NCI-H69 (cell line): ENCODE results near the gene DLG1.

Experiments used
- DNase-seq: peaks from one replicate; lab custom pipeline; 2025; lab: John Stamatoyannopoulos, UW

Gene DLG1

GRCh38 chr3:197171481-197172067, 126.8 kb downstream of the DLG1 start:
- no peak for DNase-seq

- no peak for DNase-seq
These were observed 129.4 kb downstream of the DLG1 start for GRCh38 chr3:197169028-197169427.

GRCh38 chr3:197168606-197169005, 129.8 kb downstream of the DLG1 start:
- peak; percentile 39 for DNase-seq

- no peak for DNase-seq
These were observed 130.3 kb downstream of the DLG1 start for GRCh38 chr3:197168063-197168462.

- no peak for DNase-seq
These were observed 130.9 kb downstream of the DLG1 start for GRCh38 chr3:197167549-197167948.

GRCh38 chr3:197165890-197166289, 132.5 kb downstream of the DLG1 start:
- DNase-seq: no peak

- no peak for DNase-seq
These were observed 143.4 kb downstream of the DLG1 start for GRCh38 chr3:197155046-197155445.

GRCh38 chr3:197151580-197151979, 146.8 kb downstream of the DLG1 start:
- peak; percentile 85 for DNase-seq

- DNase-seq: no peak
These were observed 148.9 kb downstream of the DLG1 start for GRCh38 chr3:197149528-197149927.

- no peak for DNase-seq
These were observed 154.2 kb downstream of the DLG1 start for GRCh38 chr3:197144188-197144587.

GRCh38 chr3:197139586-197139985, 158.8 kb downstream of the DLG1 start:
- DNase-seq: no peak

- DNase-seq: no peak
These were observed 160.7 kb downstream of the DLG1 start for GRCh38 chr3:197137751-197138150.

GRCh38 chr3:197136744-197137143, 161.7 kb downstream of the DLG1 start:
- DNase-seq: no peak

DNA sequence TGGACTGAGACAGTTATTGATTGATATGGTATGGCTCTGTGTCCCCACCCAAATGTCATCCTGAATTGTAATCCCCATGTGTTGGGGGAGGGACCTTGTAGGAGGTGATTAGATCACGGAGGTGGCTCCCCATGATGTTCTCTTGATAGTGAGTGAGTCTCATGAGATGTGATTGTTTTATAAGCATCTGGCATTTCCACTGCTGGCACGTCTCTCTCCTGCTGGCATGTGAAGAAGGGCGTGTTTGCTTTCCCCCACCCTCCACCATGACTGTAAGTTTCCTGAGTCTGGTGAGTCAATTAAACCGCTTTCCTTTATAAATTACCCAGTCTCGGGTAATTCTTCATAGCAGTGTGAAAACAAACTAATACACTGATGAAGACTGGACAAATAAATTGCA, 163.2 kb downstream of the DLG1 start:
- DNase-seq: no peak

DNA sequence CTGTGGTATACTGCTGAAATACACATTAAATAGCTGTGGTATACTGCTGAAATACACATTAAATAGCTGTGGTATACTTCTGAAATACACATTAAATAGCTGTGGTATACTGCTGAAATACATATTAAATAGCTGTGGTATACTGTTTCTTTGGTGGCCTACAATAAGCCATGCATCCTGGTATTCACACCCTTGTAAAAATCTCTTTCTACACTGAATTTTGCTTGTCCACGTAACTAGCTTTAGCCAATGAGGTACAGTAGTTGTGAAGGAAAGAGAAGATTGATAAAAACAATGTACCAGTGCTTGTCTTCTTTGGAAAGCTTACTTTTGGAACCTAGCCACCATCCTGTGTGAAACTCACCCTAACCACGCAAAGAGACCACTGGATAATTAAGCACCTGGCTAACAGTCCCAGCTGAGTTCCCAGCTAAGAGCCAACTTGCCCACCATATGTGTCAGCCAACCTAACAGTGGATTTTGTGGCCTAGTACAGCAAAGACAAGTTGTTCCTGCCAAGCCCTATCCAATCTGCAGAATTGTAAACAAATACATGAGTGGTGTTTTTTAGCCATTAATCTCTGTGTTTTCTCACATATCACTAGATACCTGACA, 165.4 kb downstream of the DLG1 start:
- no peak for DNase-seq

- no peak for DNase-seq
These were observed 172.8 kb downstream of the DLG1 start for GRCh38 chr3:197125636-197126035.

DNA sequence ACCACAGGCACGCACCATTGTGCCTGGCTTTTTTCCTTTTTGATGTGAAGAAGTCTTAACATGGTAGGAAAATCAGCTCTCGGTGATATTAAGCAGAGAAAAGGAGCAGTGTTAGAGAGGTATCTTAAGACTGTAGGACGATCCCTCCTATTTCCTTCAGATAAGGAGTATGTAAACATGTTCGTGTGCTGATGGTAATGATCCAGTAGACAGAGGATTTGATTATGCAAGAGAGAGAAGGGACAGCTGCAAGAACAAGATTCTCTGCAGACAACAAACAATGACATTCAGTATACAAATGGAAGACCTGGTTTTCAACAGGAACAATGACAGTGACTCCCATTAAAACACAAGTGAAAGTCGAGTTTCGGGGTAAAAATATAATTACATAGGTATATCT, 173.7 kb downstream of the DLG1 start:
- DNase-seq: no peak

DNA sequence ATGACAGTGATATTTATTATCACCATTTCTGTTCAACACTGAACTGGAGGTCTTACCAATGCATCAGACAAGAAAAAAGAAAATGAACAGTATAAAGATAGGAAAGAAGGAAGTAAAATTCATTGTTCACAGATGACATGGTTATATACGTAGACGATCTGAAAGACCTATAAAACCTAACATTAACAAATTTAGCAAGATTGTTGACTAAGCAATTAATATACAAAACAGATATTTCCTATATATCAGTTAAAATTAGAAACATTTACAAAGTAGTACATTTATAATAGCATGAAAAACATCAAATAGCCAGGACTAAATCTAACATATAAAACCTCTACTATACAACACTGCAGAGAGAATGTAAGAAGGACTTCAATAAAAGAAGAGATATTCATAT, 176.0 kb downstream of the DLG1 start:
- no peak for DNase-seq

GRCh38 chr3:197117114-197117513, 181.3 kb downstream of the DLG1 start:
- DNase-seq: no peak

- DNase-seq: no peak
These were observed 184.4 kb downstream of the DLG1 start for GRCh38 chr3:197114007-197114406.

DNA sequence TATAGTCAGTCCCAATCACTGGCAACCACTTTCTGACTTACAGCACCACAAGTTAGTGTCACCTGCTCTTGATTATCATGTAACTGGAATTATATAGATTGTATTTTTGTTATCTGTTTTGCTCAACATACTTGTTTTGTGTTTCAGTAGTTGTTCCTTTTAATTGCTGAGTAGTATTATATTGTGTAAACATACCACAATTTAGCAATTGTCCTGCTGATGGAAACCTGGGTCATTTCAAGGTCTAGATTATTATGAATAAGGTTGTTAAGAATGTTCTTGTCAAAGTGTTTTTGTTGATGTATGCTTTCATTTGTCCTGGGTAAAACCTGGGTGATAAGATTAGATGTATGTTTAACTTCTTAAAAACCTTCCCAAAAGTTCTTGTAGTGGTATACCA, 186.7 kb downstream of the DLG1 start:
- DNase-seq: no peak

DNA sequence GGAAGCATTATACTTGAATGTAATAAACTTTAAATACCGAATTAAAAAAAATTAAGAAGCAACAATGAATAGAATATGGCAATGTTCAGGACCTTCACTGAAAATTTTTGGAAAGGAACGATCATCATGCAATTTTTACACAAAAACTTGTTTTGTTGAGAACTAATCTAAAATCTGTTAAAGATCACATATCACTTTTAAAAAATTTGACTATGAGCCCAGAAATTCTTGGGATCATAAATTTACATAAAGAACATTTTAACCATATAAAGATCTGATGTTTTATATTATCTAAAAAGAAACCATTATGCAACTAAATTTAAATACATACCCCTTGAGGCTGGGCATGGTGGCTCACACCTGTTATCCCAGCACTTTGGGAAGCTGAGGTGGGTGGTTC, 192.6 kb downstream of the DLG1 start:
- DNase-seq: no peak

DNA sequence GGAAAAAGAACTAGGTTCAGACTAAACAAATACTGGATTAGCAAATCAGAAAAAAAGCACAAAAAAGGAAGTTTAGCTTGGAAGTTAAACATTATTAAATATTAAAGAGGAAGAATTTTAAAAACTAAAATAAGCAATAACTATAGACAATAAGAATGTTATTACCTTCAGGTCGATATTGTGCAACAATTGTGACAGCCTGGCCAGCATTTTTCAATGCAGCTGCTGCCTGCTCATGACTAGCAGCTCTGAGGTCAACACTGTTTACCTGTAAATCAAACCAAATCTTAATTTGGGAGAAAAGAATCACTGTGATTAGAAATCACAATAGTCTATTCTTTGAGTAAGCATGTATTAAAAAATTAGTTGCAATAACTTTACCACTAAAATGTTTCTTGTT, 193.7 kb downstream of the DLG1 start:
- no peak for DNase-seq

GRCh38 chr3:197103766-197104165, 194.6 kb downstream of the DLG1 start:
- DNase-seq: no peak
